HG03280 (cell line): ENCODE results near the gene ELL3.
A peak's percentile ranks its signal among the peaks of the same experiment; 100 is the strongest.
"Not testable (repeated sequence)": the region's sequence is repeated elsewhere in the genome, so short reads cannot be mapped to it uniquely, and the experiment has no call there.

ENCODE experiments used
- ATAC-seq: cut with Tn5 transposase; IDR thresholded peaks from one replicate; pipeline ENCODE4 v1.9.1; 2021; ENCODE audit warnings: mild to moderate bottlenecking, moderate library complexity; ENCODE audit not compliant: unreplicated experiment

The ELL3 gene, protein sequence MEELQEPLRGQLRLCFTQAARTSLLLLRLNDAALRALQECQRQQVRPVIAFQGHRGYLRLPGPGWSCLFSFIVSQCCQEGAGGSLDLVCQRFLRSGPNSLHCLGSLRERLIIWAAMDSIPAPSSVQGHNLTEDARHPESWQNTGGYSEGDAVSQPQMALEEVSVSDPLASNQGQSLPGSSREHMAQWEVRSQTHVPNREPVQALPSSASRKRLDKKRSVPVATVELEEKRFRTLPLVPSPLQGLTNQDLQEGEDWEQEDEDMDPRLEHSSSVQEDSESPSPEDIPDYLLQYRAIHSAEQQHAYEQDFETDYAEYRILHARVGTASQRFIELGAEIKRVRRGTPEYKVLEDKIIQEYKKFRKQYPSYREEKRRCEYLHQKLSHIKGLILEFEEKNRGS

GRCh38 chr15:43776718-43777266 is at the start of gene ELL3:
TSS of gene ELL3 (minus strand) at chr15:43776966. CDS start at chr15:43776901, 65 bp downstream.
- ATAC-seq, result peak; percentile 37

DNA sequence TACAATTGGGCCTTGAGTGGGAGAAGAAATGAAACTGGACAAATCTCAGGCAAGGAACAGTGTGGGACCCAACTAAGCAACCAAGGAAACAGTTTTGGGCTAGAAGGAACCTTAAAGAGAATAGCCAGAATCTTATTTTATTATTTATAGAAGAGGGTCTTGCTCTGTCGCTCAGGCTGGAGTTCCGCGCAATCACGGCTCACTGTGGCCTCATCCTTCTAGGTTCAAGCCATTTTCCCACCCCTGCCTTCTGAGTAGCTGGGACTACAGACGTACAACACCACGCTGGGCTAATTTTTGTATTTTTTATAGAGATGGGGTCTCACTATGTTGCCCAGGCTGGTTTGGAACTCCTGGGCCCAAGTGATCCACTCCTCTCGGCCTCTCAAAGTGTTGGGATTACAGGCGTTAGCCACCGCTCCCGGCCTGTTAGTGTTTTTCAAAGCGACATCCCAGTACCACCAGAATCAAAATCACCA is 49.3 kb upstream of the ELL3 start:
- no peak for ATAC-seq

GRCh38 chr15:43825305-43825704 is 48.5 kb upstream of the ELL3 start:
- not testable (repeated sequence) for ATAC-seq

GRCh38 chr15:43824302-43825246 is 47.8 kb upstream of the ELL3 start, which contains the start of gene MFAP1:
TSS of gene MFAP1 (minus strand) at chr15:43824690. CDS start at chr15:43824569, 121 bp downstream.
- ATAC-seq, result peak; percentile 72

GRCh38 chr15:43821505-43821904 is 44.7 kb upstream of the ELL3 start:
- ATAC-seq, result no peak

- not testable (repeated sequence) for ATAC-seq
Observed at GRCh38 chr15:43815064-43815463, 38.3 kb upstream of the ELL3 start.

DNA sequence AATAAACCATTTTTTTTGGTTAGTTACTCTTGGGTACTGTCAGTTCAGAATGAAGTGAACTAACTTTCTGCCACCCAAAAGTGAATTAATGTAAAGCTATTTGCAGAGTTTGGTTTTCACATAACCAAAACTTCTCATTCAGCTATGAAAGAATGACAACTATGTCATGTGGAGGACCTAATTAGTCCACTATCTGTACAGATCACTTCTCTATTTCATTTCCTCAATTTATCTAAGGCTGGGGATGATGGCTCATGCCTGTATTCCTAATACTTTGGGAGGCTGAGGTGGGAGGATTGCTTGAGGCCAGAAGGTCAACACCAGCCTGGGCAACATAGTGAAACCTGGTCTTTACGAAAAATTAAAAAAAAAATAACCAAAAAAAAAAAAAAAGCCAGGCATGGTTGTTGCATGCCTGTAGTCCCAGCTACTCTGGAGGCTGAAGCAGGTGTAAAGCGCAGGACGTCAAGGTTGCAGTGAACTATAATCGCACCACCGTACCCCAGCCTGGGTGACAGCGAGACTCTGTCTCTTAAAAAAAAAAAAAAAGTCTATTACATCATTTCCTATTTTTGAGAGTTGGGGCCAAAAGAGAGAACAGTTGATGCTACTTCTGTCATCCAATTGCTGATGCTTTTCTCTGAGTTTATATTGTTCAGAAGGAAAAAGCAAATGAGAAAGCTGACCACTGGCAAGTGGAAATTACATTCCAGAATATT is 32.4 kb upstream of the ELL3 start:
- ATAC-seq, result no peak

GRCh38 chr15:43808435-43808950 is 31.7 kb upstream of the ELL3 start:
- no peak for ATAC-seq

DNA sequence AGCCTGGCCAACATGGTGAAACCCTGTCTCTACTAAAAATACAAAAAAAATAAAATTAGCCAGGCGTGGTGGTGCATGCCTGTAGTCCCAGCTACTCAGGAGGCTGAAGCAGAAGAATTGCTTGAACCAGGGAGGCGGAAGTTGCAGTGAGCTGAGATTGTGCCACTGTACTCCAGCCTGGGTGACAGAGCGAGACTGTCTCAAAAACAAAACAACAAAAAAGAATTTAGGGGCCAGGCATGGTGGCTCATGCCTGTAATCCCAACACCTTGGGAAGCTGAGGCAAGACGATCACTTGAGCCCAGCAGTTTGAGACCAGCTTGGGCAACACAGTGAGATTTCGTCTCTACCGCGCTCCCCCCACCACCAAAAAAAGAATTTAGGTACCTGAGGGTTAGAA is 25.9 kb upstream of the ELL3 start:
- not testable (repeated sequence) for ATAC-seq

DNA sequence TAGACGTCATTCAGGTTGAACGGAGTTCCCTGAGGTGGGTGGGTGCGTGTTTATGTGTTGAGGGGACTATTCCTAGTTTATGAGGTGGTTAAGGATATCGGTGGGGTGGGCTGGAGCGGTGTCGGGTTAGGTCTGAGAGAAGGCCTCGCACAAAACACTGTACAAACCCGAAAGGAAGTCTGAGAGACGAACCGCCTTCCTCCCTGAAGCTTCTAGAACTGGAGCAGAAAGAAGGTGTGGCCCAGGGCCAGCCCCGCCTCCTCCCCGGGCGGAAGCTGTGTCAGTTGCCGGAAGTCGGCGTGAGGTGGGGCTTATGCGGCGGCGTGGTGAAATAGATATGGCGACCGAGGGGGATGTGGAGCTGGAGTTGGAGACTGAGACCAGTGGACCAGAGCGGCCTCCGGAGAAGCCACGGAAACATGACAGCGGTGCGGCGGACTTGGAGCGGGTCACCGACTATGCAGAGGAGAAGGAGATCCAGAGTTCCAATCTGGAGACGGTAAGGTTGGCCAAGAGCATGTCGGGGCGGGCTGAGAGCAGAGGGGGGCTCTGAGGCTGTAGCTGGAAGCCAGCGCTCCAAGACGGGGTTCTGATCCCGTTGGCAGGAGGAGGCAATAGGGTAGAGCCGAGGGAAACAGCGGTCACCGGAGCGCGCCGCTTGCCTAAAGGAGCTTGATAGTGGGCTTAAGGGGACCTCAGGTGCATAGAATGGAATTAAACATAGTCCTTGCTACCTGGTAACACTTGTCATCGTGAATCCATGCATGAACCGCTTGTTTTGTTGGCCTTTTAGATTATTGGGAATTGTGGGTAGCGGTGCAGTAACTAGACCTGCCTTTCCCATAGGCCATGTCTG is 23.7 kb upstream of the ELL3 start, which contains the start of gene HYPK:
Gene HYPK (plus strand): TSS at position 314 of the 856 bp plus-strand sequence. CDS start 24 bp downstream, at position 338.
- ATAC-seq, result peak; percentile 90

DNA sequence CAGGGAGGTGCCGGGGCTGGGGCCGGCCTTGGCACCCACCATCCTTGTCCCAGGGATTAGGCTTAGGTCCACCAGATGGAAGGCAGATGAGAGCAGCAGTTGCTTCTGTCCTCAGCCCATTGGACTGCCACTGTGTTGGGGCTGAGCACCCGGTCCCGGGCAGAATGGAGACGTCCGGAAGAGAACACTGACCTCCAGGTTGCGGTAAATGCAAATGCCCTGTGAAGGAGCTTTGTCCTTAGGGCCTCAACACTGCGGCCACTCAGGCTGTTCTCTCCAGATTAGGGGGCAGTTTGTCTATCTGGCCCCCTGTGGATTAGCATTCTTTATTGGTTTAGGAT is 23.1 kb upstream of the ELL3 start, which contains the start of gene SERINC4:
Gene SERINC4 (minus strand): TSS at position 276 of the 341 bp plus-strand sequence. CDS start 234 bp downstream, at position 42.
- ATAC-seq, result no peak

DNA sequence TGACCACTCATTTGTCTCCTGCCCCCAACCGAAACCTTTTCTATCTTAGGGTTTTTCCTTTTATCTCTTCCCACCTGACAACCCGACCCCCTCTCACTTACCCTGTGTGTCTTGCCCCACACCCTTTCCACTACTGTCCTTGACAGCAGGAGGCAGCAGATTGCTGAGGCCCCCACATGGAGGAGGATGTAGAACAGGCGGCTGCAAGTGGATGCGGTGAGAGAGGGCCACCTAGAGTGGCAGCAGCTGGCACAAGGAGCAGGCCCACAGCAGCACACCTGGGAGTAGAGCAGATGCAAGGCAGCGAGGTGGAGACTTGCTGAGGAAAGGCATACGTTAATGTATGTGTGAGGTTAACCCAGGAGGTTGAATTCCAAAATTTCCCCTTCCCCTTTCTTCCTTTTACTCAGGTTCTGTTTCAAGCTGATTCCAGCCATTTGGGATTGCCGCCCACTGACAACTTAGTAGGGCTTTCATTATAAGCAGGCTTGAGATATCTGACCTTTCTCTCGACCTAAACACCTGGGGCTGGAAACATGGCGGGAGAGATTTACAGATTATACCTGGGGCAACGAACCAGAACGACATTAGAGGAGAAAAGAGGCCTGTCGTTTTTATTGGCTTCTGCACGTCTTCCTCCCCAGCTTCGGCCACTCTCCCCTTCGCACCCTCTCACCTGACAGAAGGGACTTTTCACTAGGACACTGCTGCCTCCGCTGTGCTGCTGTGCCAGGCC is 22.6 kb upstream of the ELL3 start:
- no peak for ATAC-seq

DNA sequence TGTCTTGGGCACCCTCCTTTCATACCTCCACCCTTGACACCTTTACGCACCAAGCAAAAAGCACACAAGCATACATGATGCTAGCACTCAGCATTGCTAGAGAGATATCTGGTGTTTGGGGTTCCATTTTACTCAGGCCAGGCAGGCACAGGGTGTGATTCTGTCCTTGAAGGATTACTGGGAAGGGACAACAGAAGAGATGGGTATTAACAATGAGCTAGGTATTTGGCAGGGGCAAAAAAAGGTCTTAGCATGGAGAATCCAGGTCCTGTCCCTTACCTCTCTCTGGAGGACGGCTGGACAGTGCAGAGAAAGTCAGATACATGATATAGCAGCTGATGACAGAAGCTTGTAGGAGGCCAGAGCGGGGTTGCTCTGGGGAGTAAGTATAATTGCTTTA is 19.8 kb upstream of the ELL3 start:
- no peak for ATAC-seq

GRCh38 chr15:43795997-43796396 is 19.2 kb upstream of the ELL3 start:
- ATAC-seq, result no peak

DNA sequence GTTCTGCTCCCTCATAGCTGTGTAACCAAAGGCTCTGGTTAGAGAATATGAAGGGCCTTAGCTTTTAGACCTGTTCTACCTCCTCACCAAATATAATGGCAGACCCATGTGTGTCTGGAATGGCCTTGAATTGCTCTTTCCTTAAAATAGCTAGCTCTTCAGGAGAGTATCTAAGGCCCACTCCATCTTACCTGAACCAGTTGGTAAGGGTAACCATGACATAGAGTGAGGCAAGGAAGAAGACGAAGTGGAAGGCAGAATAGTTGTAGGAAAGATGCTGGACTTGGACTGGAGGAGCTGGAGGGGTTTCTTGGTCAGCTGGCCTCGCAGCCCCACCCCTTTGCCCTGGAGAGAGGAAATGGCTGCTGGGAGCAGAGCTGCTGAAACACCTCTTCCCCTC is 18.4 kb upstream of the ELL3 start:
- no peak for ATAC-seq

GRCh38 chr15:43794269-43795037 is 17.7 kb upstream of the ELL3 start:
- no peak for ATAC-seq

GRCh38 chr15:43793647-43794046 is 16.9 kb upstream of the ELL3 start:
- ATAC-seq, result no peak
